ENCODE measurements around the gene KLHDC4.
"Not testable (repeated sequence)": the region's sequence is repeated elsewhere in the genome, so short reads cannot be mapped to it uniquely, and the experiment has no call there.

- TF ChIP-seq, protein P1, sequence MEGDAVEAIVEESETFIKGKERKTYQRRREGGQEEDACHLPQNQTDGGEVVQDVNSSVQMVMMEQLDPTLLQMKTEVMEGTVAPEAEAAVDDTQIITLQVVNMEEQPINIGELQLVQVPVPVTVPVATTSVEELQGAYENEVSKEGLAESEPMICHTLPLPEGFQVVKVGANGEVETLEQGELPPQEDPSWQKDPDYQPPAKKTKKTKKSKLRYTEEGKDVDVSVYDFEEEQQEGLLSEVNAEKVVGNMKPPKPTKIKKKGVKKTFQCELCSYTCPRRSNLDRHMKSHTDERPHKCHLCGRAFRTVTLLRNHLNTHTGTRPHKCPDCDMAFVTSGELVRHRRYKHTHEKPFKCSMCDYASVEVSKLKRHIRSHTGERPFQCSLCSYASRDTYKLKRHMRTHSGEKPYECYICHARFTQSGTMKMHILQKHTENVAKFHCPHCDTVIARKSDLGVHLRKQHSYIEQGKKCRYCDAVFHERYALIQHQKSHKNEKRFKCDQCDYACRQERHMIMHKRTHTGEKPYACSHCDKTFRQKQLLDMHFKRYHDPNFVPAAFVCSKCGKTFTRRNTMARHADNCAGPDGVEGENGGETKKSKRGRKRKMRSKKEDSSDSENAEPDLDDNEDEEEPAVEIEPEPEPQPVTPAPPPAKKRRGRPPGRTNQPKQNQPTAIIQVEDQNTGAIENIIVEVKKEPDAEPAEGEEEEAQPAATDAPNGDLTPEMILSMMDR (conservative IDR thresholded peaks at IDR 0.05; ENCODE audit: low read length) = not testable (repeated sequence)
- TF ChIP-seq EZH2phosphoT487 (IDR thresholded peaks at IDR 0.05; ENCODE audit: borderline replicate concordance, low read depth, low read length) = not testable (repeated sequence)
Measured at GRCh38 chr16:87726577-87726976, 39.2 kb downstream of the KLHDC4 start.

Measured in OCI-LY7 (cell line).